ENCODE results near the gene IGF2BP2. TPM values are rescaled to one million over a fixed set of nuclear protein-coding genes. Genes with fewer than 3 reads are reported as not detected.
A peak's percentile ranks its signal among the peaks of the same experiment; 100 is the strongest.

IGF2BP2 gene
- total and polyA plus RNA-seq, 2 experiments from 2014 or later = 88.9 to 91.8 TPM

- peaks cover 71% of the 10 kb centered on the region for H3K4me1 ChIP-seq (ENCODE audit: insufficient read depth)
- H3K36me3 ChIP-seq (replicated peaks; ENCODE audit: insufficient read depth, low read depth) = no peaks in the 10 kb centered on the region
- no peak for TF ChIP-seq EZH2phosphoT487 (IDR thresholded peaks at IDR 0.05; ENCODE audit: low read depth, severe bottlenecking, unreplicated experiment)
- TF ChIP-seq EZH2 (IDR thresholded peaks at IDR 0.05; ENCODE audit: borderline replicate concordance) = no peak
- TF ChIP-seq CTCF (IDR thresholded peaks at IDR 0.05; ENCODE audit: poor library complexity) = no peak
- H4K20me1 ChIP-seq (ENCODE audit: insufficient read depth, poor library complexity, severe bottlenecking) = peaks cover 100% of the 10 kb centered on the region
- H3K9me2 ChIP-seq (replicated peaks; ENCODE audit: insufficient read depth) = no peaks in the 10 kb centered on the region
- WGBS (ENCODE audit: low lambda C conversion rate, missing lambda C conversion rate) = 54% methylated on average over 4 of the region's 4 CpGs
- peaks cover 100% of the 10 kb centered on the region for H3K79me2 ChIP-seq
- no peak for DNase-seq (ENCODE audit: low spot score)
- no peaks in the 10 kb centered on the region for H3K27me3 ChIP-seq
- H3K4me3 ChIP-seq = no peak overlapping the region
- H2AFZ ChIP-seq = no peak overlapping the region
- H3K27ac ChIP-seq = no peak overlapping the region
- no peaks in the 10 kb centered on the region for H3K9me3 ChIP-seq (ENCODE audit: low read depth)
- H3K4me2 ChIP-seq = peak overlapping the region; percentile 1
Observed at GRCh38 chr3:185763347-185764005, 61.4 kb downstream of the IGF2BP2 start.

GRCh38 chr3:185760550-185760949 lies 64.3 kb downstream of the IGF2BP2 start:
- peak overlapping the region; percentile 4 for H3K27ac ChIP-seq
- no peak overlapping the region for H3K4me3 ChIP-seq
- no peaks in the 10 kb centered on the region for H3K9me2 ChIP-seq (replicated peaks; ENCODE audit: insufficient read depth)
- no peak for DNase-seq (ENCODE audit: low spot score)
- peaks cover 63% of the 10 kb centered on the region for H3K4me1 ChIP-seq (ENCODE audit: insufficient read depth)
- TF ChIP-seq EZH2 (IDR thresholded peaks at IDR 0.05; ENCODE audit: borderline replicate concordance) (no peak), CTCF (IDR thresholded peaks at IDR 0.05; ENCODE audit: poor library complexity) (no peak), EZH2phosphoT487 (IDR thresholded peaks at IDR 0.05; ENCODE audit: low read depth, severe bottlenecking, unreplicated experiment) (no peak)
- 62% methylated on average over 5 of the region's 5 CpGs for WGBS (ENCODE audit: low lambda C conversion rate, missing lambda C conversion rate)
- no peaks in the 10 kb centered on the region for H3K9me3 ChIP-seq (ENCODE audit: low read depth)
- peak overlapping the region; percentile 63 for H3K4me2 ChIP-seq
- H3K79me2 ChIP-seq = peaks cover 100% of the 10 kb centered on the region
- no peaks in the 10 kb centered on the region for H3K27me3 ChIP-seq
- peaks cover 100% of the 10 kb centered on the region for H4K20me1 ChIP-seq (ENCODE audit: insufficient read depth, poor library complexity, severe bottlenecking)
- no peaks in the 10 kb centered on the region for H3K36me3 ChIP-seq (replicated peaks; ENCODE audit: insufficient read depth, low read depth)
- no peak overlapping the region for H2AFZ ChIP-seq

- peak overlapping the region; percentile 63 for H3K4me2 ChIP-seq
- WGBS (ENCODE audit: low lambda C conversion rate, missing lambda C conversion rate) = 84% methylated on average over 2 of the region's 2 CpGs
- DNase-seq (ENCODE audit: low spot score) = no peak
- no peaks in the 10 kb centered on the region for H3K9me3 ChIP-seq (ENCODE audit: low read depth)
- H3K4me3 ChIP-seq = no peak overlapping the region
- H2AFZ ChIP-seq = no peak overlapping the region
- no peaks in the 10 kb centered on the region for H3K27me3 ChIP-seq
- peaks cover 100% of the 10 kb centered on the region for H3K79me2 ChIP-seq
- H3K36me3 ChIP-seq (replicated peaks; ENCODE audit: insufficient read depth, low read depth) = no peaks in the 10 kb centered on the region
- no peak for TF ChIP-seq EZH2 (IDR thresholded peaks at IDR 0.05; ENCODE audit: borderline replicate concordance)
- no peak for TF ChIP-seq EZH2phosphoT487 (IDR thresholded peaks at IDR 0.05; ENCODE audit: low read depth, severe bottlenecking, unreplicated experiment)
- no peak for TF ChIP-seq CTCF (IDR thresholded peaks at IDR 0.05; ENCODE audit: poor library complexity)
- H3K9me2 ChIP-seq (replicated peaks; ENCODE audit: insufficient read depth) = no peaks in the 10 kb centered on the region
- H3K4me1 ChIP-seq (ENCODE audit: insufficient read depth) = peaks cover 59% of the 10 kb centered on the region
- no peak overlapping the region for H3K27ac ChIP-seq
- H4K20me1 ChIP-seq (ENCODE audit: insufficient read depth, poor library complexity, severe bottlenecking) = peaks cover 100% of the 10 kb centered on the region
Observed at GRCh38 chr3:185760088-185760487, 64.8 kb downstream of the IGF2BP2 start.

All from hepatocyte (in vitro differentiated cells).